NT2/D1 (cell line): ENCODE measurements around the gene PDE4B.

Experiments
- SUZ12 ChIP-seq: IDR thresholded peaks from 2 replicates; pipeline ENCODE4 v1.6.1; 2011; ENCODE audit not compliant: insufficient read length, insufficient read depth; ENCODE audit errors: extremely low read depth
- YY1 ChIP-seq: IDR thresholded peaks from 2 replicates; pipeline ENCODE4 v1.6.1; 2011; ENCODE audit not compliant: insufficient read length, insufficient read depth
- ZNF274 ChIP-seq: IDR thresholded peaks from 2 replicates; pipeline ENCODE4 v1.6.1; 2011; ENCODE audit warnings: mild to moderate bottlenecking, low read depth, low read length

- TF ChIP-seq SUZ12 (no peak), YY1 (no peak), ZNF274 (no peak)
These were observed 166.1 kb downstream of the PDE4B start for GRCh38 chr1:65958561-65959350.
